SU-DHL-6 (cell line): ENCODE data around the gene TMEM50B.
"Not testable (repeated sequence)": the region's sequence is repeated elsewhere in the genome, so short reads cannot be mapped to it uniquely, and the experiment has no call there.

Experiments
- H2AFZ ChIP-seq: fragments of 200-600 bp; sonication (generic); 2 replicates; pipeline ENCODE4 v1.6.1; 2014; ENCODE audit warnings: low read depth, mild to moderate bottlenecking, moderate library complexity, mixed read lengths, antibody characterized with exemption, low read length; ENCODE audit not compliant: severe bottlenecking
- H3F3A ChIP-seq: fragments of 200-600 bp; shearing (Covaris generic); 2 replicates; pipeline ENCODE4 v1.6.0; 2016; ENCODE audit warnings: antibody characterized with exemption, mild to moderate bottlenecking; ENCODE audit not compliant: insufficient read depth
- H3K27ac ChIP-seq: fragments of 200-600 bp; sonication (generic); 2 replicates; pipeline ENCODE4 v1.5.1; 2016; ENCODE audit warnings: low read depth, mild to moderate bottlenecking, low read length, moderate library complexity, mixed read lengths
- H3K27me3 ChIP-seq: fragments of 200-600 bp; sonication (generic), shearing (Covaris generic); 2 replicates; pipeline ENCODE4 v1.6.0; 2014; ENCODE audit warnings: mild to moderate bottlenecking, low read length
- H3K36me3 ChIP-seq: fragments of 200-600 bp; sonication (generic); 2 replicates; pipeline ENCODE4 v1.6.1; 2014; ENCODE audit warnings: mild to moderate bottlenecking, low read length, mixed read lengths
- H3K4me2 ChIP-seq: fragments of 300-600, 200-600 bp; shearing (Covaris generic), sonication (generic); 2 replicates; pipeline ENCODE4 v1.6.0; 2014; ENCODE audit warnings: low read length, low read depth, mild to moderate bottlenecking; ENCODE audit not compliant: poor library complexity, severe bottlenecking
- H3K4me3 ChIP-seq: fragments of 200-600 bp; sonication (generic); 2 replicates; pipeline ENCODE4 v1.5.1; 2014; ENCODE audit warnings: antibody characterized with exemption, low read length, mild to moderate bottlenecking, mixed read lengths; ENCODE audit not compliant: insufficient read depth, poor library complexity, severe bottlenecking
- H3K79me2 ChIP-seq: fragments of 200-600 bp; sonication (generic); 2 replicates; pipeline ENCODE4 v1.6.1; 2014; ENCODE audit warnings: mild to moderate bottlenecking, low read length, moderate library complexity; ENCODE audit not compliant: insufficient read depth
- H3K9ac ChIP-seq: fragments of 200-600 bp; sonication (generic); 2 replicates; pipeline ENCODE4 v1.7.0; 2014; ENCODE audit warnings: mild to moderate bottlenecking, low read length
- H3K9me2 ChIP-seq: fragments of 200-600 bp; sonication (generic); replicated peaks from 2 replicates; pipeline ENCODE4 v1.6.1; 2014; ENCODE audit warnings: low read length; ENCODE audit not compliant: insufficient read depth
- H3K9me3 ChIP-seq: fragments of 200-600 bp; sonication (generic); 2 replicates; pipeline ENCODE4 v1.6.1; 2014; ENCODE audit warnings: low read length, mixed read lengths; ENCODE audit not compliant: insufficient read depth
- H4K20me1 ChIP-seq: fragments of 200-600 bp; sonication (generic); 2 replicates; pipeline ENCODE4 v1.6.1; 2014; ENCODE audit warnings: low read depth, mild to moderate bottlenecking, antibody characterized with exemption, low read length, moderate library complexity, mixed read lengths
- EZH2phosphoT487 ChIP-seq: fragments of 200-600 bp; sonication (generic), shearing (Covaris generic); conservative IDR thresholded peaks from 2 replicates; pipeline ENCODE4 v1.6.1; 2018; ENCODE audit warnings: mild to moderate bottlenecking, antibody characterized with exemption, low read length, moderate library complexity, mixed read lengths
- TF ChIP-seq, protein P1 (sequence below): fragments of 200-600 bp; sonication (generic); IDR thresholded peaks from one replicate; pipeline ENCODE4 v1.5.1; 2017; ENCODE audit warnings: antibody characterized with exemption, mild to moderate bottlenecking, low read length, moderate library complexity; ENCODE audit not compliant: insufficient read depth, poor library complexity, severe bottlenecking

The TMEM50B gene

DNA sequence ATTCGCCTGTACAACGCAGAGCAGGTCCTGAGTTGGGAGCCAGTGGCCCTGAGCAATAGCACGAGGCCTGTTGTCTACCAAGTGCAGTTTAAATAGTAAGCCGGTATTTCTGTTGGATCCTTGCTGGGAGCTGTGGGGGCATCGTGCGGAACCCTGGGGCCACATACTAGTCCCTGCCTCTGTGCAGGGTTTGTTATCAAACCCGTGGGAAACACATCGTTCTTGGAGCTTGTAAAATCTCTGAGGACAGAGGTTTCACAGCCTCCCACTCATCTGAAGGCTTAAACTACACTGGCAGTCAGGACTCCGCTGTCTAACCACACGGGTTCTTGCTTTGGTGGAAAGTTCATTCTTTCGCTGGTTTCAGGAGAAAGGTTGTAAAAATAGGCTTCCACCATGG, 64.8 kb downstream of the TMEM50B start:
- H3K36me3 ChIP-seq: peaks cover 30% of the 10 kb centered on the region
- no peak overlapping the region for H3K4me3 ChIP-seq
- no peak overlapping the region for H2AFZ ChIP-seq
- H3F3A ChIP-seq: peaks cover 10% of the 10 kb centered on the region
- no peaks in the 10 kb centered on the region for H3K27me3 ChIP-seq
- no peak overlapping the region for H3K9ac ChIP-seq
- peaks cover 98% of the 10 kb centered on the region for H3K79me2 ChIP-seq
- no peak for TF ChIP-seq EZH2phosphoT487
- TF ChIP-seq, protein P1, sequence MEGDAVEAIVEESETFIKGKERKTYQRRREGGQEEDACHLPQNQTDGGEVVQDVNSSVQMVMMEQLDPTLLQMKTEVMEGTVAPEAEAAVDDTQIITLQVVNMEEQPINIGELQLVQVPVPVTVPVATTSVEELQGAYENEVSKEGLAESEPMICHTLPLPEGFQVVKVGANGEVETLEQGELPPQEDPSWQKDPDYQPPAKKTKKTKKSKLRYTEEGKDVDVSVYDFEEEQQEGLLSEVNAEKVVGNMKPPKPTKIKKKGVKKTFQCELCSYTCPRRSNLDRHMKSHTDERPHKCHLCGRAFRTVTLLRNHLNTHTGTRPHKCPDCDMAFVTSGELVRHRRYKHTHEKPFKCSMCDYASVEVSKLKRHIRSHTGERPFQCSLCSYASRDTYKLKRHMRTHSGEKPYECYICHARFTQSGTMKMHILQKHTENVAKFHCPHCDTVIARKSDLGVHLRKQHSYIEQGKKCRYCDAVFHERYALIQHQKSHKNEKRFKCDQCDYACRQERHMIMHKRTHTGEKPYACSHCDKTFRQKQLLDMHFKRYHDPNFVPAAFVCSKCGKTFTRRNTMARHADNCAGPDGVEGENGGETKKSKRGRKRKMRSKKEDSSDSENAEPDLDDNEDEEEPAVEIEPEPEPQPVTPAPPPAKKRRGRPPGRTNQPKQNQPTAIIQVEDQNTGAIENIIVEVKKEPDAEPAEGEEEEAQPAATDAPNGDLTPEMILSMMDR: no peak
- H3K27ac ChIP-seq: no peak overlapping the region
- no peaks in the 10 kb centered on the region for H3K9me2 ChIP-seq
- H3K4me2 ChIP-seq: no peak overlapping the region
- H3K9me3 ChIP-seq: no peaks in the 10 kb centered on the region
- peaks cover 17% of the 10 kb centered on the region for H4K20me1 ChIP-seq

DNA sequence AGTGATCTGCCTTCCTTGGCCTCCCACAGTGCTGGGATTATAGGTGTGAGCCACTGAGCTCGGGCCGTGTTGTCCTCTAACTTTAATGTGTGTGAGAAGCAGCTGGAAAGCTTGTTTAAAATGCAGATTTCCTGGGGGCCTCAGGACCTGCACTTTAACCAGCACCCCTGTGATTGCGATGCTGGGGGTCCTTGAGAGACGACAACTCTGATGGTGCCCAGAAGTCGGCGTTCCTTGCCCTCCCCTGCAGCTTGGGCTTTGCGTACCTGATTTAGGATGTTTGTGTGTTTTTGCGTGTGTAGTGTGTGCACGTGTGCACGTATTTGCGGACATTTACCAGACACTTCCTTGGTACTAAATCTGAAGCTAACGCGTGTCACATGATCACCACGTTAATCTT, 65.7 kb downstream of the TMEM50B start:
- H3F3A ChIP-seq: peaks cover 10% of the 10 kb centered on the region
- peaks cover 98% of the 10 kb centered on the region for H3K79me2 ChIP-seq
- no peaks in the 10 kb centered on the region for H3K9me3 ChIP-seq
- TF ChIP-seq, protein P1: no peak
- no peak for TF ChIP-seq EZH2phosphoT487
- no peak overlapping the region for H3K4me2 ChIP-seq
- no peaks in the 10 kb centered on the region for H3K27me3 ChIP-seq
- peaks cover 17% of the 10 kb centered on the region for H4K20me1 ChIP-seq
- H3K4me3 ChIP-seq: no peak overlapping the region
- H3K27ac ChIP-seq: no peak overlapping the region
- peaks cover 30% of the 10 kb centered on the region for H3K36me3 ChIP-seq
- no peak overlapping the region for H2AFZ ChIP-seq
- H3K9ac ChIP-seq: no peak overlapping the region
- H3K9me2 ChIP-seq: no peaks in the 10 kb centered on the region

DNA sequence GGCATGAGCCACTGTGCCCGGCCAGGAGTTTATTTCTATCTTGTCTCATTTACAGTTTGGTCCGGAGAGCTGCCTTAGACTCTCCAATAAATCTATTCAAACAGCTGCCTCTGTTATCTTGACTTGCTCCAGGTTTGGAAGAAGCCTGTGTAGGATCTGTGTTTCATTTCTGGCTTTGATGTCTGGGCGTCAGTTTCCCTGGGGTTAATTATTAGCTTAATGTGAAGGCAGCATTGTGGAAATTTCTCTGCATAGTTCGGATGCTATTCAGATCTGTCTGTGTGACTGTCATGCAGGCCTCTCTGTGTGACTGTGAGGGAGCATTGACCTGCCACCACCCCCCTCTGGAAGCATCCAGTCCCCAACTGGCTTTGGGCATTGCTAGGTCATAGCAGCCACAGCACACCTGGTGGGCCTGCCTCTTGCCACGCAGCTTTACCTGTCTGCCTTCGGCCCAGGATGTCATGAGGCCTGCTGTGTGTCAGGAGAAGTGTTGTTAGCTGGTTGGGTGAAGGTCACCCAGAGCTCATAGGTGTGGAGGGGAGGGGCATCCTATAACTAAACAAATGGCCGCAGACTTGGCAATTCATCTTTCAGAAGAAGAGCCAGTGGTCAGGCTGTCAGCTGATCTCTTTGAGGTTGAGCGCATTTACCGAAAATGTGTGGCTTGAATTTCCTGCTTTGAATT, 66.8 kb downstream of the TMEM50B start:
- no peak overlapping the region for H3K9ac ChIP-seq
- peaks cover 100% of the 10 kb centered on the region for H3K79me2 ChIP-seq

DNA sequence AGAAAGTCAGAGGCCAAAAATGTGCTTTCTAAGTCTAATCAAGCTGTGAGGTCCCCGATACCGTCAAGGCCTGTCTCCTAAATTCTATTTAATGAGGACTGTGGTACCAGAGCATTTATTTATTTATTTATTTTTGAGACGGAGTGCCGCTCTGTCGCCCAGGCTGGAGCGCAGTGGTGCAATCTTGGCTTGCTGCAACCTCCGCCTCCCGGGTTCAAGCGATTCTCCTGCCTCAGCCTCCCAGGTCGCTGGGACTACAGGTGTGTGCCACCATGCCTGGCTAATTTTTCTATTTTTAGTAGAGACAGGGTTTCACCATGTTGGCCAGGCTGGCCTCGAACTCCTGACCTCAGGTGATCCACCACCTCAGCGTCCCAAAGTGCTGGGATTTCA, 67.3 kb downstream of the TMEM50B start:
- not testable (repeated sequence) for H3K27ac ChIP-seq, H3K9ac ChIP-seq, H3K9me3 ChIP-seq, H3K4me3 ChIP-seq, H2AFZ ChIP-seq, H3F3A ChIP-seq, H3K4me2 ChIP-seq, H3K9me2 ChIP-seq, H3K27me3 ChIP-seq
- peaks cover 99% of the 10 kb centered on the region for H3K79me2 ChIP-seq
- peaks cover 22% of the 10 kb centered on the region; the same call in 1 of the 2 replicates for H3K36me3 ChIP-seq
- peaks cover 17% of the 10 kb centered on the region for H4K20me1 ChIP-seq

More for the DNA sequence above, 66.8 kb downstream of the TMEM50B start:
- Histone ChIP-seq H3K9me3 (no peaks in the 10 kb centered on the region), H3K9me2 (no peaks in the 10 kb centered on the region), H3K27me3 (no peaks in the 10 kb centered on the region), H3F3A (peaks cover 7% of the 10 kb centered on the region), H2AFZ (no peak overlapping the region), H4K20me1 (peaks cover 17% of the 10 kb centered on the region), H3K27ac (no peak overlapping the region), H3K4me3 (no peak overlapping the region), H3K4me2 (no peak overlapping the region), H3K36me3 (peaks cover 22% of the 10 kb centered on the region; the same call in 1 of the 2 replicates)
- TF ChIP-seq, protein P1: no peak
- TF ChIP-seq EZH2phosphoT487: no peak
